Measurements from ENCODE around the gene CCDC39. TPM values are rescaled to one million over a fixed set of nuclear protein-coding genes. Genes with fewer than 3 reads are reported as not detected.

The CCDC39 gene
- total RNA-seq, 4 donors from 2014 or later: not detected

GRCh38 chr3:180617049-180617448 is 62.2 kb downstream of the CCDC39 start:
- no peaks in the 10 kb centered on the region for H3K4me1 ChIP-seq
- H3K27me3 ChIP-seq: no peaks in the 10 kb centered on the region
- no peaks in the 10 kb centered on the region for H3K9me3 ChIP-seq
- H3K36me3 ChIP-seq: peaks cover 0 to 6% of the 10 kb centered on the region in 2 donors
- no peak overlapping the region for H3K4me3 ChIP-seq
- 92 to 94% methylated on average over 2 of the region's 2 CpGs for WGBS, 2 donors (ENCODE audit: low coverage in 1 of 2)
- TF ChIP-seq EP300 (IDR thresholded peaks at IDR 0.05) (no peak), CTCF (IDR thresholded peaks at IDR 0.05) (no peak), POLR2AphosphoS5 (IDR thresholded peaks at IDR 0.05) (no peak), POLR2A (IDR thresholded peaks at IDR 0.05) (no peak)
- no peak for ATAC-seq
- no peak overlapping the region for H3K27ac ChIP-seq

GRCh38 chr3:180615954-180616353 is 63.3 kb downstream of the CCDC39 start:
- H3K4me1 ChIP-seq: no peaks in the 10 kb centered on the region
- H3K4me3 ChIP-seq: no peak overlapping the region
- no peaks in the 10 kb centered on the region for H3K9me3 ChIP-seq
- TF ChIP-seq EP300 (IDR thresholded peaks at IDR 0.05): no peak
- TF ChIP-seq POLR2A (IDR thresholded peaks at IDR 0.05): no peak
- TF ChIP-seq CTCF (IDR thresholded peaks at IDR 0.05): no peak
- no peak for TF ChIP-seq POLR2AphosphoS5 (IDR thresholded peaks at IDR 0.05)
- no peaks in the 10 kb centered on the region for H3K27me3 ChIP-seq
- ATAC-seq: no peak
- H3K27ac ChIP-seq: no peak overlapping the region
- H3K36me3 ChIP-seq: peaks cover 0 to 17% of the 10 kb centered on the region in 2 donors
- WGBS, 2 donors (ENCODE audit: low coverage in 1 of 2): 44 to 66% methylated on average over 3 of the region's 3 CpGs

- ATAC-seq: no peak
- H3K4me1 ChIP-seq: no peaks in the 10 kb centered on the region
- no peak overlapping the region for H3K27ac ChIP-seq
- H3K9me3 ChIP-seq: no peaks in the 10 kb centered on the region
- WGBS, 2 donors (ENCODE audit: low coverage in 1 of 2): no CpG with 5 or more reads among the region's 5 CpGs
- no peak overlapping the region for H3K4me3 ChIP-seq
- peaks cover 8 to 53% of the 10 kb centered on the region in 2 donors for H3K36me3 ChIP-seq
- no peaks in the 10 kb centered on the region for H3K27me3 ChIP-seq
- TF ChIP-seq POLR2AphosphoS5 (IDR thresholded peaks at IDR 0.05) (no peak), POLR2A (IDR thresholded peaks at IDR 0.05) (no peak), CTCF (IDR thresholded peaks at IDR 0.05) (no peak), EP300 (IDR thresholded peaks at IDR 0.05) (no peak)
These were observed 66.9 kb downstream of the CCDC39 start for GRCh38 chr3:180612364-180612763.

- Histone ChIP-seq H3K4me3 (no peak overlapping the region), H3K27ac (no peak overlapping the region), H3K4me1 (no peaks in the 10 kb centered on the region), H3K27me3 (no peaks in the 10 kb centered on the region), H3K36me3 (peaks cover 12 to 67% of the 10 kb centered on the region in 2 donors), H3K9me3 (no peaks in the 10 kb centered on the region)
- no peak for TF ChIP-seq EP300 (IDR thresholded peaks at IDR 0.05)
- TF ChIP-seq CTCF (IDR thresholded peaks at IDR 0.05): no peak
- no peak for TF ChIP-seq POLR2AphosphoS5 (IDR thresholded peaks at IDR 0.05)
- no peak for TF ChIP-seq POLR2A (IDR thresholded peaks at IDR 0.05)
- 60 to 73% methylated on average over 1 of the region's 1 CpG for WGBS, 2 donors (ENCODE audit: low coverage in 1 of 2)
- ATAC-seq: no peak
These were observed 68.3 kb downstream of the CCDC39 start for GRCh38 chr3:180611006-180611405.
